Osteoblast (primary cell): ENCODE measurements around the gene TAB2. TPM values are rescaled to one million over a fixed set of nuclear protein-coding genes. Genes with fewer than 3 reads are reported as not detected.

Experiments used
- DNase-seq: peaks from one replicate; pipeline ENCODE4 v3.0.0; 2011; ENCODE audit warnings: low spot score, mixed read lengths; ENCODE audit not compliant: insufficient read length; ENCODE audit errors: missing footprints
- H2AFZ ChIP-seq: 2 replicates; pipeline ENCODE4 v1.6.0; 2011; ENCODE audit warnings: mild to moderate bottlenecking, low read length
- H3K27ac ChIP-seq: 2 replicates; pipeline ENCODE4 v1.5.1; 2011; ENCODE audit warnings: mild to moderate bottlenecking, low read depth, low read length, moderate library complexity
- H3K27me3 ChIP-seq: 2 replicates; pipeline ENCODE4 v1.6.0; 2012; ENCODE audit warnings: mild to moderate bottlenecking, control low read depth, inconsistent platforms, low read length, moderate library complexity; ENCODE audit not compliant: insufficient read depth
- H3K36me3 ChIP-seq: 2 replicates; pipeline ENCODE4 v1.5.1; 2011; ENCODE audit warnings: mild to moderate bottlenecking, low read length, control low read depth, moderate library complexity; ENCODE audit not compliant: insufficient read depth
- H3K4me1 ChIP-seq: 2 replicates; pipeline ENCODE4 v1.5.1; 2011; ENCODE audit warnings: mild to moderate bottlenecking, low read length, control low read depth, moderate library complexity; ENCODE audit not compliant: insufficient read depth
- H3K4me2 ChIP-seq: 2 replicates; pipeline ENCODE4 v1.6.0; 2011; ENCODE audit warnings: mild to moderate bottlenecking, low read length; ENCODE audit not compliant: insufficient read depth
- H3K4me3 ChIP-seq: fragments of 200-600 bp; sonication (generic); 3 replicates; pipeline ENCODE4 v1.5.1; 2012; ENCODE audit warnings: mild to moderate bottlenecking, low read length, inconsistent platforms; ENCODE audit not compliant: insufficient read depth
- H3K79me2 ChIP-seq: 2 replicates; pipeline ENCODE4 v1.6.0; 2012; ENCODE audit warnings: mild to moderate bottlenecking, low read length, control low read depth, inconsistent platforms; ENCODE audit not compliant: insufficient read depth
- H3K9me3 ChIP-seq: 2 replicates; pipeline ENCODE4 v1.5.1; 2011; ENCODE audit warnings: low read depth, low read length, control low read depth
- H4K20me1 ChIP-seq: 2 replicates; pipeline ENCODE4 v1.6.0; 2012; ENCODE audit warnings: mild to moderate bottlenecking, low read length, control low read depth; ENCODE audit not compliant: insufficient read depth
- total RNA-seq: library from RNA; depleted of rRNA; stranded (reverse); fragments of >200 nt; gene quantifications from 2 replicates; pipeline ENCODE4 v1.2.3, GENCODE V29; 2012
- TF ChIP-seq, protein P1 (sequence below): IDR thresholded peaks from 2 replicates; pipeline ENCODE4 v1.5.1; 2011; ENCODE audit warnings: mild to moderate bottlenecking, low read depth, low read length, moderate library complexity; ENCODE audit errors: extremely low read depth

The TAB2 gene
- total RNA-seq, 1 donor = 28.2 TPM

DNA sequence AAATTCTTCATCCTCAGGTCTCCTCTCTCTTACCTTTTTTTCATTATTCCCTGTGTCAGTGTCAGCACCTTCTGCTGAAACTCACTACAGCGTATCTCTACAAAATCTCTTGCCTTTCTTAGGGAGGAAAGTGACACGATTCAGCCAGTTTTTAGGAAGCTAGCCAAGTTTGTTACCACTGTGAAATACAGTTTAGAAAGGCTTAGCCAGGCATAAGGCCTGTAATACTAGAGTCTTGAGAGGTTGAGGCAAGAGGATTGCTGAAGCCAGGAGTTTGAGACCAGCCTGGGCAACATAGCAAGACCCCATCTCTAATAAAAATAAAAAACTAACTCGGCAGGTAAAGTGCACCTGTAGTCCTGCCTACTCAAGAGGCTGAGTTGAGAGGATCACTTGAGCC lies 16.7 kb downstream of the TAB2 start:
- TF ChIP-seq, protein P1, sequence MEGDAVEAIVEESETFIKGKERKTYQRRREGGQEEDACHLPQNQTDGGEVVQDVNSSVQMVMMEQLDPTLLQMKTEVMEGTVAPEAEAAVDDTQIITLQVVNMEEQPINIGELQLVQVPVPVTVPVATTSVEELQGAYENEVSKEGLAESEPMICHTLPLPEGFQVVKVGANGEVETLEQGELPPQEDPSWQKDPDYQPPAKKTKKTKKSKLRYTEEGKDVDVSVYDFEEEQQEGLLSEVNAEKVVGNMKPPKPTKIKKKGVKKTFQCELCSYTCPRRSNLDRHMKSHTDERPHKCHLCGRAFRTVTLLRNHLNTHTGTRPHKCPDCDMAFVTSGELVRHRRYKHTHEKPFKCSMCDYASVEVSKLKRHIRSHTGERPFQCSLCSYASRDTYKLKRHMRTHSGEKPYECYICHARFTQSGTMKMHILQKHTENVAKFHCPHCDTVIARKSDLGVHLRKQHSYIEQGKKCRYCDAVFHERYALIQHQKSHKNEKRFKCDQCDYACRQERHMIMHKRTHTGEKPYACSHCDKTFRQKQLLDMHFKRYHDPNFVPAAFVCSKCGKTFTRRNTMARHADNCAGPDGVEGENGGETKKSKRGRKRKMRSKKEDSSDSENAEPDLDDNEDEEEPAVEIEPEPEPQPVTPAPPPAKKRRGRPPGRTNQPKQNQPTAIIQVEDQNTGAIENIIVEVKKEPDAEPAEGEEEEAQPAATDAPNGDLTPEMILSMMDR = no peak
- no peaks in the 10 kb centered on the region for H3K9me3 ChIP-seq
- no peak overlapping the region for H3K4me3 ChIP-seq
- peak overlapping the region; percentile 60 for H3K27ac ChIP-seq
- H3K36me3 ChIP-seq = no peaks in the 10 kb centered on the region
- no peak overlapping the region for H2AFZ ChIP-seq
- H3K79me2 ChIP-seq = peaks cover 96% of the 10 kb centered on the region
- DNase-seq = no peak
- peaks cover 52% of the 10 kb centered on the region for H3K4me1 ChIP-seq
- no peaks in the 10 kb centered on the region for H3K27me3 ChIP-seq
- peaks cover 89% of the 10 kb centered on the region for H4K20me1 ChIP-seq
- H3K4me2 ChIP-seq = peak overlapping the region; percentile 47

DNA sequence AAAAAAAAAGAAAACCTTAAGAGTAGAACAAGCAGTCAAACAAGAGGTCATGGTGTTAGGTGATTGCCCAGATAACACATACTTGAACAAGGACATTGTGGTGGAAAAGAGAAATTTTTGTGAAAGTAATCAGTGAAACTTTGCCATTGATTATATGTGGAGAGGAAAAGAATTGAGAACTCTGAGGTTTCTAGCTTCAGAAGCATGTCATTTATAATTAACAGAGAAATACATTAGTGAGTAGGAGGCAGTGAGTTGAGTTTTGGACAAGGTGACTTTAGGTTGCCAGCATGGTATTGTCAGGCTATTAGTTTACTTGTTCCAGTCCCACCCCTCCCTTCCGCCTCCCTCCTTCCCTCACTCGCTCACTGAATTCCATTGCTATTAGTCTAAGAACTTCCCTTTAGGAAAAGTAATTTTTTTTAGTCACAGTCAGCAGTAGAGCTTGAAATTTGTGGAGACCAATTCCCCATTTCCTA lies 17.2 kb downstream of the TAB2 start:
- no peak overlapping the region for H2AFZ ChIP-seq
- peak; percentile 45 for DNase-seq
- H3K36me3 ChIP-seq = no peaks in the 10 kb centered on the region
- H3K4me3 ChIP-seq = no peak overlapping the region
- H3K9me3 ChIP-seq = no peaks in the 10 kb centered on the region
- peak overlapping the region; percentile 60 for H3K27ac ChIP-seq
- H3K4me1 ChIP-seq = peaks cover 52% of the 10 kb centered on the region
- peak overlapping the region; percentile 47 for H3K4me2 ChIP-seq
- no peaks in the 10 kb centered on the region for H3K27me3 ChIP-seq
- TF ChIP-seq, protein P1 = no peak
- H3K79me2 ChIP-seq = peaks cover 96% of the 10 kb centered on the region
- peaks cover 87% of the 10 kb centered on the region for H4K20me1 ChIP-seq

DNA sequence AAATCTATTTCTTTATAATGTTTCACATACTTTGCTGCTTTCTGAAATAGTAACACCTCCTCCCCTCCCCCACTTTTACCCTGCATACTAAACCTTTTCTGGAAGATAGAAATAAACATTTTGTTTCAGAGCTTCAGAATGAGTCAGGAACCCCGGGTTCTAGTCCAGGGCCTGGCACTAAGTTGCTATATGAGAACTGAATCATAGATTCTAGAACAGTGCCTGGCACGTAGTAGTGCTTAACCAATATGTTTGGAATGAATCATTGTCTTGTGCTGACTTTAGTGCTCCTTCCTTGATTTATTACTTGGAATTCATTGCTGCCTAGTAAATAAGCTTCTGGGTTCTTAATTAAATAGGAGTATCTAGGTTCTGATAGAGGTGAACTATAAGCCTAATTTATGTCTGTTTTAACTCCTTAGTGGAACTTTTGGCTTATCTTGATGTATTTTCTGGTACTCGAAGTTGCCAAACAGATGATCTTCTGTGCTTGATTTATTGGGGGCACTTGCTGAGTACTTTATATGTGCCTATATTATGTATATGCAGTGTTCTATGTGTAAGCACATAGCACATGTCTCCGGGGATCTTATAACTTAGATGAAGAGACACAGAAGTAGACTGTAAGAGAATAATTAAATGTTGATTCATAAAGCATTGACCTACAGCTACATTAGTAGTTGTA lies 18.6 kb downstream of the TAB2 start:
- Histone ChIP-seq H3K36me3 (no peaks in the 10 kb centered on the region), H3K4me1 (peaks cover 59% of the 10 kb centered on the region), H3K27ac (peak overlapping the region; percentile 14), H4K20me1 (peaks cover 73% of the 10 kb centered on the region), H3K9me3 (no peaks in the 10 kb centered on the region), H3K79me2 (peaks cover 96% of the 10 kb centered on the region), H3K27me3 (no peaks in the 10 kb centered on the region), H3K4me2 (no peak overlapping the region), H2AFZ (no peak overlapping the region), H3K4me3 (no peak overlapping the region)
- TF ChIP-seq, protein P1 = no peak
- no peak for DNase-seq

DNA sequence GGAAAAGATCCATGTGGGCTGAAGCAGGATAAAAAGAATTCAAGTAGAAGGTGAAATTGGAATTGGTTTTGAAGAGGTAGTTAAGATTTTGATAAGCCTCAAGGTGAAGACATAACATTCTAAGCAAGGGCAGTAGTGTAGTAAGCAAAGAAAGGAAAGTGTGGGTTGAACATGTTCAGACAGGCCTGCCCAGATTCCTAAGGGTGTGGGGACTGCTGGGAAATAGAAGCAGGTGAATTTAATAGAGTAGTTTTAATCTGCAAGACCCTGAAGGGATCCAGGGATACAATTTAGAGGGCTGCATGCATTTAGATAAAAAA lies 19.1 kb downstream of the TAB2 start:
- no peaks in the 10 kb centered on the region for H3K9me3 ChIP-seq
- peaks cover 96% of the 10 kb centered on the region for H3K79me2 ChIP-seq
- H2AFZ ChIP-seq = no peak overlapping the region
- peaks cover 57% of the 10 kb centered on the region for H3K4me1 ChIP-seq
- H4K20me1 ChIP-seq = peaks cover 69% of the 10 kb centered on the region
- H3K27me3 ChIP-seq = no peaks in the 10 kb centered on the region
- TF ChIP-seq, protein P1 = no peak
- no peaks in the 10 kb centered on the region for H3K36me3 ChIP-seq
- no peak for DNase-seq
- no peak overlapping the region for H3K4me2 ChIP-seq
- H3K4me3 ChIP-seq = no peak overlapping the region
- H3K27ac ChIP-seq = peak overlapping the region; percentile 14
